ENCODE measurements around the gene MAGI2. TPM values are rescaled to one million over a fixed set of nuclear protein-coding genes. Genes with fewer than 3 reads are reported as not detected.

MAGI2 gene
- total RNA-seq, 1 experiment from 2014 or later = 0.34 TPM

- no peak for DNase-seq (ENCODE audit: low spot score)
- Histone ChIP-seq H3K4me1 (ENCODE audit: insufficient read depth, low read length, poor library complexity, severe bottlenecking) (no peaks in the 10 kb centered on the region), H3K4me3 (ENCODE audit: low read depth, low read length, poor library complexity, severe bottlenecking) (no peak overlapping the region), H3K9me3 (ENCODE audit: low read depth, low read length, poor library complexity, severe bottlenecking) (no peaks in the 10 kb centered on the region), H3K36me3 (ENCODE audit: insufficient read depth, low read length, poor library complexity, severe bottlenecking) (no peaks in the 10 kb centered on the region), H3K27ac (ENCODE audit: low read depth, low read length, poor library complexity, severe bottlenecking) (no peak overlapping the region), H3K27me3 (replicated peaks; ENCODE audit: insufficient read depth, low read depth, low read length, poor library complexity) (peaks cover 4% of the 10 kb centered on the region)
- intact Hi-C loops (cut with micrococcal nuclease; ENCODE audit: unreplicated experiment) = no loop called here
- POLR2A ChIA-PET (ENCODE audit: low non-redundant PET) = no interaction called here
- TF ChIP-seq, protein P1, sequence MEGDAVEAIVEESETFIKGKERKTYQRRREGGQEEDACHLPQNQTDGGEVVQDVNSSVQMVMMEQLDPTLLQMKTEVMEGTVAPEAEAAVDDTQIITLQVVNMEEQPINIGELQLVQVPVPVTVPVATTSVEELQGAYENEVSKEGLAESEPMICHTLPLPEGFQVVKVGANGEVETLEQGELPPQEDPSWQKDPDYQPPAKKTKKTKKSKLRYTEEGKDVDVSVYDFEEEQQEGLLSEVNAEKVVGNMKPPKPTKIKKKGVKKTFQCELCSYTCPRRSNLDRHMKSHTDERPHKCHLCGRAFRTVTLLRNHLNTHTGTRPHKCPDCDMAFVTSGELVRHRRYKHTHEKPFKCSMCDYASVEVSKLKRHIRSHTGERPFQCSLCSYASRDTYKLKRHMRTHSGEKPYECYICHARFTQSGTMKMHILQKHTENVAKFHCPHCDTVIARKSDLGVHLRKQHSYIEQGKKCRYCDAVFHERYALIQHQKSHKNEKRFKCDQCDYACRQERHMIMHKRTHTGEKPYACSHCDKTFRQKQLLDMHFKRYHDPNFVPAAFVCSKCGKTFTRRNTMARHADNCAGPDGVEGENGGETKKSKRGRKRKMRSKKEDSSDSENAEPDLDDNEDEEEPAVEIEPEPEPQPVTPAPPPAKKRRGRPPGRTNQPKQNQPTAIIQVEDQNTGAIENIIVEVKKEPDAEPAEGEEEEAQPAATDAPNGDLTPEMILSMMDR (conservative IDR thresholded peaks at IDR 0.05; ENCODE audit: low read depth, low read length) = no peak
- TF ChIP-seq EZH2 (IDR thresholded peaks at IDR 0.05; ENCODE audit: borderline replicate concordance, low read depth, low read length, poor library complexity, severe bottlenecking) = no peak
- BruUV-seq (replicated peaks) = no TSS peak
- CTCF ChIA-PET = no interaction called here
Measured at GRCh38 chr7:78367280-78367773, 1086.1 kb downstream of the MAGI2 start.

GRCh38 chr7:78363866-78364265 is 1089.6 kb downstream of the MAGI2 start:
- no TSS peak for BruUV-seq (replicated peaks)
- Histone ChIP-seq H3K4me3 (ENCODE audit: low read depth, low read length, poor library complexity, severe bottlenecking) (no peak overlapping the region), H3K9me3 (ENCODE audit: low read depth, low read length, poor library complexity, severe bottlenecking) (no peaks in the 10 kb centered on the region), H3K27me3 (replicated peaks; ENCODE audit: insufficient read depth, low read depth, low read length, poor library complexity) (no peaks in the 10 kb centered on the region), H3K4me1 (ENCODE audit: insufficient read depth, low read length, poor library complexity, severe bottlenecking) (no peaks in the 10 kb centered on the region), H3K36me3 (ENCODE audit: insufficient read depth, low read length, poor library complexity, severe bottlenecking) (no peaks in the 10 kb centered on the region), H3K27ac (ENCODE audit: low read depth, low read length, poor library complexity, severe bottlenecking) (no peak overlapping the region)
- CTCF ChIA-PET = no interaction called here
- intact Hi-C loops (cut with micrococcal nuclease; ENCODE audit: unreplicated experiment) = no loop called here
- peak; percentile 4 for DNase-seq (ENCODE audit: low spot score)
- TF ChIP-seq, protein P1 (conservative IDR thresholded peaks at IDR 0.05; ENCODE audit: low read depth, low read length) = no peak
- no peak for TF ChIP-seq EZH2 (IDR thresholded peaks at IDR 0.05; ENCODE audit: borderline replicate concordance, low read depth, low read length, poor library complexity, severe bottlenecking)
- POLR2A ChIA-PET (ENCODE audit: low non-redundant PET) = no interaction called here

DNA sequence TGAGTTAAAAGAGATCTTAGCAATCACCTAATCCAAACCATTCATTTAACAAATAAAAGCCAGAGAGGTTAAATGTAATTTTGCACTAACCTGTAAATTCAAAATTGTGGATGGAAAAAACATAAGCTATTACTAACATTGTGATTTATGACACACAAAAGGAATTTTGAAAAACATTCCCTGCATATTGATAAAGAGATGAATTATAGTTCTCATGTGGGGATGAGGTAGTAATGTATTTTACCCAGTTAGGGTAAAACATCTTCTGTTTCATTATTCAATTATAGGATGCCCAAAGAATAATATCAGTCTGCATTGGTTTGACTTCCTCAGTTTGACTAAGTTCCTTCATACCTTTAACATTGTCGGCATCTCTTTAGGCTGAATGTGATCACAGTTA is 1093.6 kb downstream of the MAGI2 start:
- CTCF ChIA-PET = no interaction called here

More for the DNA sequence above, 1093.6 kb downstream of the MAGI2 start:
- Histone ChIP-seq H3K27ac (ENCODE audit: low read depth, low read length, poor library complexity, severe bottlenecking) (no peak overlapping the region), H3K4me1 (ENCODE audit: insufficient read depth, low read length, poor library complexity, severe bottlenecking) (no peaks in the 10 kb centered on the region), H3K36me3 (ENCODE audit: insufficient read depth, low read length, poor library complexity, severe bottlenecking) (no peaks in the 10 kb centered on the region), H3K9me3 (ENCODE audit: low read depth, low read length, poor library complexity, severe bottlenecking) (no peaks in the 10 kb centered on the region), H3K4me3 (ENCODE audit: low read depth, low read length, poor library complexity, severe bottlenecking) (no peak overlapping the region), H3K27me3 (replicated peaks; ENCODE audit: insufficient read depth, low read depth, low read length, poor library complexity) (peaks cover 4% of the 10 kb centered on the region)
- intact Hi-C loops (cut with micrococcal nuclease; ENCODE audit: unreplicated experiment) = no loop called here
- TF ChIP-seq EZH2 (IDR thresholded peaks at IDR 0.05; ENCODE audit: borderline replicate concordance, low read depth, low read length, poor library complexity, severe bottlenecking) = no peak
- TF ChIP-seq, protein P1 (conservative IDR thresholded peaks at IDR 0.05; ENCODE audit: low read depth, low read length) = no peak
- DNase-seq (ENCODE audit: low spot score) = no peak
- BruUV-seq (replicated peaks) = no TSS peak
- POLR2A ChIA-PET (ENCODE audit: low non-redundant PET) = no interaction called here

All from A673 (cell line).